NCI-H1930 (cell line): ENCODE data around the gene EXOSC1.
"Not testable (repeated sequence)": the region's sequence is repeated elsewhere in the genome, so short reads cannot be mapped to it uniquely, and the experiment has no call there.

ENCODE experiments used
- DNase-seq, 2 experiments: peaks; one replicate each; lab custom pipeline; 2025; lab: John Stamatoyannopoulos, UW

EXOSC1 gene, protein sequence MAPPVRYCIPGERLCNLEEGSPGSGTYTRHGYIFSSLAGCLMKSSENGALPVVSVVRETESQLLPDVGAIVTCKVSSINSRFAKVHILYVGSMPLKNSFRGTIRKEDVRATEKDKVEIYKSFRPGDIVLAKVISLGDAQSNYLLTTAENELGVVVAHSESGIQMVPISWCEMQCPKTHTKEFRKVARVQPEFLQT

DNA sequence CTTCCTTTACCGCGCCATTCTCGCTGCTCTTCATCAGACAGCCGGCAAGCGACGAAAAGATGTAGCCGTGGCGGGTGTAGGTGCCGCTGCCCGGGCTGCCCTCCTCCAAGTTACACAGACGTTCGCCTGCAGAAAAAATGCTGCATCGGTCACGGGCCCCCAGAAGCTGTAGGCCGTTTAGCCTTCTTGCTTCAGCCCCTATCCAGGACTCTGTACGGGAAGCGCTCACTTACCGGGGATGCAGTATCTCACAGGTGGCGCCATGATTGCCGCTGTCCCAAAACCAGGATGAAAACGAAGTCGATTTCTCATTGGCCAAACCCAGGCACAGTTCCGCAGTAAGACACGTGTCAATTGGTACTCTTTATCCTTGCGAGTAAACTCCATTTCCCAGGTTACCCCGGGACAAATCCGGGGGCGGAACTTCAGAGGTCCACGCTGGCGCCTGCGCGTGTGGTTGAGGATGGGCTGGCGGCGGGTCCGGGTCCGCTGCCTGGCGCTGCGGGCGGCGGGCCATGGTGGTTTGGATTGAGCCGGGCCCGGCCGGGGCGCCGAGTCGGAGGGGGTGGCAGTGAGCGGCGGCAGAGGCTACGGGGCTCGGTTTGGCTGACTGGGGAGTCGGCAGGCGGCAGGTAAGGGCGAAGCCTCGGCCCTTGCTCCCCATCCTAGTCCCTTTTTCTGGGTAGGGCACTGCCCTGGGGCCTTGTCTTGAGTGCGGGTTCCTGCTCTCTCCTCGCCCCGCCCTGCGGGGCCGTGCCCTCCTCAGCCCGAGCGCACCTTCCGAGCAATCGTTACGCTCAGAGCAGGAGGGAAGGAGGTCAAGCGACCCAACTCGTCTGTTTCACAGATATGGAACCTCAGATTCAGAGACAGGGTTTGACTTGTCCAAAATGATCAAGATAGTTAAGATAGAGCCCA, at the start of gene EXOSC1, which contains the start of gene ZDHHC16:
Gene EXOSC1 (minus strand): TSS at position 285 of the 918 bp plus-strand sequence. CDS start 21 bp downstream, at position 264.
Gene ZDHHC16 (plus strand): TSS at position 454 of the 918 bp plus-strand sequence. CDS start 5,501 bp downstream, outside the sequence.
- DNase-seq: peak; percentile 76 to 88

DNA sequence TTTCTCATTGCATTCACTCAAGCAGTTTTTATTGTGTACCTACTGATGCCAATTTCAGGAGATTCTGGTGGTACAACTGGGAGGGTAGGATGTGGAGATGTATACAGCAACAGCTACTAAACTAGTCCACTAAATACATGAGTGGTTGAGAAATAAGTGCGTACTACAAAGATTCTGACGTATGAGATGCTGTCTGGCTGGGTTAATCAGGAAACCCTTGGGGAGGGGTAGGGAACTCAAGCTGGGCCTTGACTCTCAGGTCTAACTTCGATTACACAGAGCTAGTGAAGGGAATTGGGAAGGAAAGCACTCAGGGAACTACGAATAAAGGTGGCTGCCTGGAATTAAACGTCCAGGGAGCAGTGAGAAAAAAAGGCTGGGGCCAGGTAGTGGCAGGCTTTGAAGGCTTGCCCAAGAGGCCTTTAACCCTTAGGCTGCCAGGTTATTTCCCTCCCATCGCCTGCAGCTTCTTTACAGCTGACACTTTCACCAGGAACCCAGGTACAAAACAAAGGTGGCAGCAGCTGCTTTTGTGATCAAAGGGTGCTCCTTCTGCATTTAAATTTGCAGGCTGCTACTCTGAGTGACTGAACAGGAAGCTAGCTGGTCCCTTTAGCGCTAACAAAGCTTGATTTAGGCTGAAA, 49.2 kb upstream of the EXOSC1 start:
- DNase-seq: no peak

DNA sequence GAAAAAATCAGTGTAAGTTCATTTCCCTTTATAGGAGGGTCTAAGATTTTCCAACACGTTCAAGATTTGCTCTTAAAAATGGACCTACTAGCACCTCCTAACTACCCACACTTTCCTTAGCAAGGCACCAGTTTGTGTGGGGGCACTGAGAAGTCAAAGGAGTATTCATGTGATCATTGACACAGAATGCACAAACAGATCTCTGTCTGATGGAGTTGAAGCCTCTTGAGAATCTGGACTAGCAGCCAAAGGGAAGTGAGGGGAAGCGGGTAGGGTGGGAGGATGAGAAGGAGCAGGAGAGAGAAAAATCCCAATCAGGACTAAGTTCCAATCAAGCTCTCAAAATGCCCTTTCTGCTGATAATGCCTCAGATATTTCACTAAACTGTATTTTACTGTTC, 48.3 kb upstream of the EXOSC1 start:
- DNase-seq: no peak

DNA sequence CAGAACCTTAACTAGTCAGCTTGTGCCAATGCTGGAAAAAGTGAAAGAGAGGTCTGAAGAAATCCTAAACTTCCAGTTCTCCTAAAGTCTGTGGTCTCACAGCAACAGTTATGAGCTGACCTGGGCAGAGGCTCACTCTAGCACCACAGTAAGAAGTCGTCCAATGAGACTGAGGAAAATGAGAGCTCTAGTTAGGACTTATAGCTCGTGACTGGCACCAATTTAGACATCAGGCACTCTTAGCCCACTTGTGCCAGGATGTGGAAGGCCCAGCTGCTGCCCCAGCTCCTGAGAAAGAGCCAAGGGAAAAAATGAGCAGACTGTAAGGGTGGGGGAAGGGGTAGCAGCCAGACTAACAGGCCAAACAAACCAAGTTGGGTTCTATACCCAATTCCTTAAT, 44.8 kb upstream of the EXOSC1 start:
- DNase-seq: no peak

DNA sequence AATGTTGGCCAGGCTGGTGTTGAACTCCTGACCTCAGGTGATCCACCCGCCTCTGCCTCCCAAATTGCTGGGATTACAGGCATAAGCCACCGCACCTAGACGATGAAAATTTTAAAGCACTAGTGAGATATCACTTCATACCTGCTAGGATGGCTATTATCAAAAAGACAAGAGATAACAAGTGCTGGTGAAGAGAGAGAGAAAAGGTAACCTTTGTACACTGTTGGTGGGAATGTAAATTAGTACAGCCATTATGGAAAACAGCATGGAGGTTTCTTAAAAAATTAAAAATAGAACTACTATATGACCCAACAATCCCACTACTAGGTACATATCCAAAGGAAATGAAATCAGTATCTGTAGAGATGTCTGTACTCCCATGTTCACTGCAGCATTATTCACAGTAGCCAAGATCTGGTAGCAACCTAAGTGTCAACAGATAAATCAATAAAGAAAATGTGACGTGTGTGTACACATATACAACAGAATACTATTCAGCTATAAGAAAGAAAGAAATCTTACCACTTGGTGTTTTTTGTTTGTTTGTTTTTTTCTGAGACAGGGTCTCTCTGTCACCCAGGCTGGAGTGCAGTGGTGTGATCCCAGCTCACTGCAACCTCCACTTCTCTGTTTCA, 40.0 kb upstream of the EXOSC1 start:
- DNase-seq: no peak

DNA sequence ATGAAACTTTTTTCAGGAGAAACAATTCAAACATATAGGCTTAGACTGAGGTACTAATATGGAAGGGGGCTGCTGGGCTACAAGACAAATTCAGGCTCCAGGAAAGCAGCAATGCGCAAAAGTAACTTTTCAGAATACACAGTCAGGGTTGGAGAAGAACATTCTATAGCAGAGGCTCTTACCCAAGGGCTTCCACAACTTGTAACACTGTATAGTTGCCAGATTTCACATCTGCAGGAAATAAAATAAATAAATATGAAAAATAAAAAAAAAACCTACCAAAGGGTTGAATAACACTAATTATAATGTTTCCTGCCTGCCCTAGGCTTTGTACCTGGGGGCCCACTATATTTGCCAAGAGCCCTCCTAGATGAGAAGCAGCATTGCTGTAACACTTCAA, 38.1 kb upstream of the EXOSC1 start:
- DNase-seq: no peak

DNA sequence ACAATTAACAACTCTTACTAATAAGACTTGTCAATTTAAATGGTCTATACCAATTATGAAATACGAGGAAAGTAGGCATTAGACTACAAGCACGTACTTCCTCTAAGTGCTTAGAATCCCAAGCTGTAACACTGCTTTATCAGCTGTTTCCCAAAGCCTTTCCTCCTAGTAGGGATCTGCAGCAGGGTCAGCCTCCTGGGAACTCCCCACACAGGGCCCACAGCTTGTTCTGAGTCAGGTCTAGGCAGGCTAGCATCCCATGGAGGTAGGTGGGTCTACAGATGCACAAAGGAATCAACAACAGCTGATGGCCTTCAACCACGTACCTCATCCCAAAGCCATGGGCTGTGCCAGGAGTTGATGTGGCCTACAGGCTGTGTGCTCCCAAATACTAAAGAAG, 37.7 kb upstream of the EXOSC1 start:
- DNase-seq: no peak

DNA sequence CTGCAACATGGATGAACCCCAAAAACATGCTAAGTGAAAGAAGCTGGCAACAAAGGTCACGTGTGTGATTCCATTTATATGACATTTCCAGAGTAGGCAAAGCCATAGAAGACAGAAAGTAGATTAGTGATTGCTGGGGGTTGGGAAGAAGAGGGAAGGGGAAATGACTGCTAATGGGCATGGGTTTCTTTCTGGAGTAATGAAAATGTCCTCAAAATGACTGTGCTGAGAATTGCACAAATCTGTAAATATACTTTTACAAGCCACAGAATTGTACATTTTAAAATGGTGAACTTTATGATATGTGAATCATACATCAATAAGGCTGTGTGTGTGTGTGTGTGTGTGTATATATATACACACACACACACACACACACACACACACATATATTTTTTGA, 36.6 kb upstream of the EXOSC1 start:
- DNase-seq: no peak

DNA sequence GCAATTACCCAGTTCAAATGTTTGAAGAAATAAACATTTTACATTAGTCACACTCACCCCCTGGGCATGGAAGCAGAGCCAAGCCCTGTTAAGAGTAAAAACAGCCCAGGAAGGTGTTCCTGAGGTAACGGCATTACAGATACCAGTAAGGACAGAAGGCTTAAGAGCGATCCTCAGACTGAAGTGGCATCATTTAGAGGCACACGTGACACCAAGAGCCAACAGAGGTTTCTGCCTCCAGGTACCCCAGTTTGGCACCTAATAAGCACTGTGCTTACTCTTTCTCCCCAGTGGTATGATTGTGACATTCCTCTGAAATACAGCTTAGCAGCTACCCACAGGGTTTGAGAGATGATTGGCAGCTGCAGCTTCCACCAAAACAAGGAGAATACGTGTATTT, 35.3 kb upstream of the EXOSC1 start:
- DNase-seq: no peak

DNA sequence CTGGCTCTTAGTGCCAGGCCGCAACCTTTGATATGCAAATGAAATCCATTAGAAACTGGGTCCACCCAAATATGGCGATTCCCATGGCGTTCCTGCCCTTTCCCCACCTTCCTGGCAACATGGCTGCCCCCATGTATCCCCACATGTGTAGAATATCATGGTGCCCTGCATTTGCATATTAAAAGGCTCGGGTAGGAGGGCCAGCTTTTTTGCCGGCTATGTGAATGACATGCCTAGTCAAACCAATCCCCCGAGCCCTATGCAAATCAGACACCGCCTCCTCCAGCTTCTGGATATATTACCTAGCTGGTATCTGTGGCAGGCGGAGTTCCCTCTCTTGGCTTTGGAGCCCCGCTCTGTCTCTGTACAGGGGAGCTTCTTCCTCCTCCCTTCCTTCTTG, 34.1 kb upstream of the EXOSC1 start:
- no peak for DNase-seq

DNA sequence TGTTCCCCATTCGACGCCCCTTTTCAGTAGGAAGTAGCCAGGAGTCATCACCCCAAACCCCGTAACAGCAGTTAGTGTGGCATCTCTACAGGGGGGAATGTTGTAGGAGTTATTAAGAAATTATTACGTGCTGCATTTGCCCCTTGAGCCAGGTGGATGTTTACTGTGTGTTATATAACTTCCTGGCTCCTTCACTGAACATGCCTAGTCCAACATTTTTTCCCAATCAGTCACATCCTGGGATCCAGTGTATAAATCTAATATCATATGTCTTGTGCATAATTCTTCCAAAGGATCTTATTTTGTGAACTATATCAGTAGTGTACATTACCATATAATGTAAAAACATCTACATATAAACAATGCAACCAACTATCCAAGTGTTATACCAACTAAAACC, 33.6 kb upstream of the EXOSC1 start:
- not testable (repeated sequence) for DNase-seq

DNA sequence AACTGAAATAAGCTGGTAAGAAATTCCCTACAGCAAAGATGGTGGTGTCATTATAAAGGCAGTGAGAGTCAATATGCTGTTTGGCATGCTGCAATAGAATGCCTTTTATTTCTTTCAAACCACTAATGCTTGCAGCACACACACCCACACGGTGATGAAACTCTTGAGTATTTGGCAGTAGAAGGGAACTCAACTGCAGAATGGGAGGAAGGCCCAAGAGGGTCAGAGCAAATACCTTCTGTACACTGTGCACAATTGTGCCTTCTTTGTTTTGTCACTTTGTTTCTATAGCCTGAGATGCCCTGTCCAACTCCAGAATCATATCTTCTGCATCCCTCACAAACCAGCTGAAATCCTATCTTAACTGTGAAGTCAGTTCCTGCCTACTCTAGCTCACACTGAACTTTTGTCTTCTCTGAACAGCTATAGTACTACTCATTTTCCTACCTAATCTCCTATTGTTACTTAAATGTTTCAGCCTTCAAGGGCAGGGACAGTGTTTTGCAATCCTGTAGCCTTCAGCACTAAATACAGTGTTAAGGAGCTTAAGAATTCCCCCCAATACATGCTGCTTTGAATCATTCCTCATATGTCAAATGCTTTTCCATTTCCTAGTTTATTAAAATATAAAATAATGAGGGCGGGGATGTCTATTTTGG, 30.3 kb upstream of the EXOSC1 start:
- DNase-seq: no peak

DNA sequence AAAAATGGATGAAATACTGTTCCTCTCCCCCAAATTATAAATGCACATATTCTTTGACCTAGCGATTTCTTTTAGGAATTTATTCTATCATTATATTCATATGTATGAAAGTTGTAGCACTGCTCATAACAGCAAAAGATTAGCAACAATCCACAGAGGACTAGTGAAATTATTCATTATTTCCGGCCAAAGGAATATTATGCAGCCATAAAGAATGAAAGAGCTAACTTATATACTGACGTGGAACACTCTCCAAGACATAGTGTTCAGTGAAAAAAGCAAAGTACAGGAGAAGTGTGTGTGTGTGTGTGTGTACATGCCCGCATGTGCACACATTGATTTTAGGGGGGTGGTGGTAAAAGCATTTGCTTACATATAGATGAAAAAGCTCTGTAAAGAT, 29.1 kb upstream of the EXOSC1 start:
- DNase-seq: no peak

DNA sequence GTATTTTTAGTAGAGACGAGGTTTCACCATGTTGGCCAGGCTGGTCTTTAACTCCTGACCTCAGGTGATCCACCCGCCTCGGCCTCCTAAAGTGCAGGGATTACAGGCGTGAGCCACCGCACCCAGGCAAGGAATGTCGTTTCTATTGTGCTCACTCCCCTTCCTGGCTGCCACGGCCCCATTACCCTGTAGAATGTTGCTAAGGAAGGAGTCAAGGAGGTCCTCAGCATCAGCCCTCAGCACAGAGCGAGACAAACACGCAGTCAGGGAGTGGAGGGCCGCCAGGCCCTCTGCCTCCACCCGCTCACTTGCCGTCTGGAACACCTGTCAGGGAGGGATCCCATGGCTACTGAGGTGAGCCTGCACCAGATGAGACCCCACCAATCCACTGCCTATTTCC, 23.0 kb upstream of the EXOSC1 start:
- DNase-seq: not testable (repeated sequence)

DNA sequence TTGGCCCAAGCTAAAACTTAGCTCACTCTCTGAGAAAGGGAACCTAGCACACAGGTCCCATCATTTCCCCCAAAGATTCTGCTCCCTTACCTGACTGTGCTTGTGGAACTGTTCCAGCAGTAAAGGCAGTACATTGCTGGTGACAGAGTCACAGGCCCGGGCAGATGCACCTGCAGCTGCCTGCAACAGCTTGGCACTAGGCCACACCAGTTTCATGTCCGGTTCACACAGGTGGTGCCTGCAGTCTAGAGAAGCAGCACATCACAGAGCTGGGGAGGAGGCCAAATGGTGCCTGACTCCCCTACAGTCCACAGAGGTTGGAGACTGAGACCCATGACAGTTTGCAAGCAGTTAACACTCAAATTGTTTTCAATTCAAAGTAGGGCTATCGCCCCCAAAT, 22.4 kb upstream of the EXOSC1 start:
- DNase-seq: no peak

DNA sequence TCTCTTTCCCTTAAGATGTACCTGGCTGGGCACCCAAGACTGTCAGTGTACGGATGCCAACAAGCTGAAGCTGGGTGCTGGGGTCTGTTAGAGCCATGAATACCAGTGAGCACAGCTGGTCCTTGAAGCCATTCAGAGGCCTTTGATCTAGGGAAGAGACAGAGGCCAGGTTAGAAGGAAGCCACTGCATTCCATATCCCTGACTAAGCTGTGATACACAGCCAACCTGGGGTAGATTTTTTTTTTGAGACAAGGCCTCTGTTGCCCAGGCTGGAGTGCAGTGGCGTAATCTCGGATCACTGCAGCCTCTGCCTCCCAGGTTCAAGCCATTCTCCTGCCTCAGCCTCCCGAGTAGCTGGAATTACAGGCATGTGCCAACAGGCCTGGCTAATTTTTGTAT, 20.9 kb upstream of the EXOSC1 start:
- DNase-seq: no peak

DNA sequence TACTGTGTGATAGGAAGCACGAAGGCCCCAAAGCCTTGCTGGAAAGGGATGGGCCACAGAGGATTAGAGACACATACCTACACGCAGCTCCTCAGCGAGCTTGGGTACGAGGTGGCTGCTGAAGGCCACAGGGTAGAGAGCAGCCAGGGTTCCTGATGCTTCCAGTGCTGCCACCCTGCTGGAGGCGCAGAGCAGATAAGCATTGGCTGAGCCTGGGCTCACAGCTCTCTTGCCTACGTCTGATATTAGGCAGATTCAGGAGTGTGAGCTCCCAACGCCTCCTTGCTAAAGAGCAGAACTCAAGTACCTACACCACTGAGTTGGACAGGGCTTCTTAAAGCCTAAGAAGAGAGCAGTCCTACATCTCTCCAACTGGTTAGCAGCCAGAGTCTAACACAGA, 20.2 kb upstream of the EXOSC1 start:
- no peak for DNase-seq

DNA sequence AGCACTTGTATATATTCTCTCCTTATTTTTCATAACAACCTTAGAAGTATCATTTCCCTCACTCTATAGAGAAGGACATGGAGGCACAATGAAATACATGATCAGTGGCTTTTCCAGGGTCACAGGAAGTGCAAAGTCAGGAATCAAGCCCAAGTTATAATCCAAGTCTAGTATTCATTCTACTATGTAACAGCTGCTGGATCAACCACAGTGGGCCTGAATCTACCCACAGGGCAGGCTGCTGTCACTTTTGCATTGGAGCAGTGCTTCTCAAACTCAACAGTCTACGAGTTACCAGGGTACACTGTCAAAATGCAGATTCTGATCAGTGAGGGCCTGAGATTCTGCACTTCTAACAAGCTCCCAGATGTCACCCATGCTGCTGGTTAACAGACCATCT, 18.4 kb upstream of the EXOSC1 start:
- DNase-seq: no peak

DNA sequence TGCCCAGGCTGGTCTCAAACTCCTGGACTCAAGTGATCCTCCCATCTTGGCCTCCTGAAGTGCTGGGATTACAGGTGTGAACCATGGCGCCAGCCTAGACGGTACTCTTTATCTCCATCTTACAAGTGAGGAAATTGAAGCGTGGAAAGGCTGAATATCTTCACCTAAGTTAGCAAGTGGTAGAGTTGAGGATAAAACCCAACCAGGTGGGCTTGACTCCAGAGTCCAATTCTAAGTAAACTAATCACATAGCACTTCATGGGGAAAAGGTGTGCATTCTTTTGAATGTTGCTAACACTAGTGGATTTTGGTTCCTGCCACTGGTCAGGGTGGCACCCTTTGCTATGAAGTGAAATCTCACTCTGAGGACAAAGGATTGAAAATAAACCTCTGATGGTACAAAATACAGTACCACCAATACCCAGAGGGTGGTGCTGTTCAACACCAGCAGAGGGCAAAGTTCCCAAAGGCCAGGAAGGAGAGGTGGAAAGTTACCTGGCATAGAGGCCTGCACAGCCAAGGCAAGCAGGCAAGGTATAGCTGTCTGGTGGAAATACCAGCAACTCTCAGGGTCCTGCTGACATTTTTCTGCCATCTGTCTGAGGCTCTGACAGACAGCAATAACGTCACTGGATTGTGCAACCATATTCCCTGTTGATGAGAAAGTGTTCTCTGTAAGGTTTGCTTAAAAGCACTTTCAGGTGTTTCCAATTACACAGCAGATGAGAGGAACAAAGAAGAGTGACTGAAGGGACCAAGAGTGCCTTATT, 17.7 kb upstream of the EXOSC1 start:
- peak in 1 of 2 experiments; percentile 10 for DNase-seq

DNA sequence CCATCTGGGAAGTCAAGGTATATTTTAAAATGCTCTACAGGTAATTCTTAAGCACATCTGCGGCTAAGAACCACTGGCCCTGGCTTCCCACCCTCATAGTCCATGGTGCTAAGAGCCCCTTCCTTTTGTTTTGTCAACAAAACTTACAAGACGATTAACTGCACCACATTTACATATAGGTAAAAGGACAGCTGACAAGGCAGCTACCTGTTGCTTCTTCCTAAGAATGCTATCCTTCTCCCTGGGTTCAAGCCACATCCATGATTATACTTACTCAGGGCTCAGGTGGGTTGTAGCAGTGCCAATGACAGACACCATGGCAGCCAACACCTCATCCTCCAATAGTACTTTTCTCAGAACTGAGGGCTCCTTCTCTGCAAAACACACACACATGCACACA, 16.5 kb upstream of the EXOSC1 start:
- DNase-seq: no peak

DNA sequence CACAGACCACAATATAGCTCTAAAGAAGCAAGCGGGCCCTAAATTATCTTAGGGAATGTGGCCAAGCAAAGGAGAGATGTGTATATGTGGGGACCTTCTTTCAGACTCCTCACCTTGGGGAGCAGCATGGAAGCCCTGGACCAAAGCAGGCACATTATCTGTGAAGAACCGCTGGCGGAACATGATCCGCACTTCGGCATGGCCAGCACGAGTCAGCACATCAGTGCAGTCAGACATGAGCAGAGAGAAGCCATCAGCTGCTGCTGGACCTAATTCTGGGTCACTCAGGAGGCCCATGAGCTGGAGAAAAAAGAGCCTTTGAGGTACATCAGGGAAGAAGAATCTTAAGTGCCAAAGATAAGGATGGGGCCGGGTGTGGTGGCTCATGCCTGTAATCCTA, 14.1 kb upstream of the EXOSC1 start:
- no peak for DNase-seq
